Vagina (tissue), 2 donors: ENCODE data around the gene RC3H2.

Experiments used
- POLR2A ChIP-seq, 2 donors: fragments of 450-650 bp; IDR thresholded peaks; one replicate each; pipeline ENCODE4 v1.6.1; 2017; ENCODE audit warnings: antibody characterized with exemption in 2 of 2, mild to moderate bottlenecking in 2 of 2, moderate library complexity in 2 of 2
- POLR2AphosphoS5 ChIP-seq, 2 donors: sonication (generic); formaldehyde crosslinking; IDR thresholded peaks; one replicate each; pipeline ENCODE4 v1.9.0; 2017; ENCODE audit warnings: antibody characterized with exemption in 2 of 2, mild to moderate bottlenecking in 2 of 2, low read depth in 1 of 2; ENCODE audit not compliant: insufficient read depth in 1 of 2
- TF ChIP-seq, protein P1 (sequence below), 3 experiments: fragments of 450-650 bp in 2 of 3; fragments of 200-600 bp in 1 of 3; sonication (generic) in 1 of 3; IDR thresholded peaks; one replicate each; pipeline ENCODE4 v1.5.1; 2017 to 2019; ENCODE audit warnings: antibody characterized with exemption in 3 of 3, mild to moderate bottlenecking in 2 of 3, moderate library complexity in 2 of 3

DNA sequence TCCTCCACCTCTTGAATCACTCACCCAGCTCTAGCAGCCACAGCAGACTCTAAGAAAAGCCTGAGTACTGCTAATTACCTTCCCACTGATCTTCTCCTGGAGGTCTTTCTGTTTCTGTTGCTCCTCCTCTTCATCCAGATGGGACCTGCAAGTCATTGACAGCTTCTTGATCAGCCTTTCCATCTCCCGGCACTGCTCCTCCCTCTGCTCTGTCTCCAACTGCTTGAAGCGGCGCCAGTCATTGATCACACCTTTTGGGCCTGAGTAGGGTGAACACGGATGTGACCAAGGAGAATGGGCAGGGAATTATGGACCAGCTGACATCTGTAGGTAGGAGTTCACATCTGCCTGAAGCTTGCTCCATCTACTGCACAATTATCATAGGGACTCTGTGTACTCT, 82.2 kb downstream of the RC3H2 start:
- TF ChIP-seq, protein P1, sequence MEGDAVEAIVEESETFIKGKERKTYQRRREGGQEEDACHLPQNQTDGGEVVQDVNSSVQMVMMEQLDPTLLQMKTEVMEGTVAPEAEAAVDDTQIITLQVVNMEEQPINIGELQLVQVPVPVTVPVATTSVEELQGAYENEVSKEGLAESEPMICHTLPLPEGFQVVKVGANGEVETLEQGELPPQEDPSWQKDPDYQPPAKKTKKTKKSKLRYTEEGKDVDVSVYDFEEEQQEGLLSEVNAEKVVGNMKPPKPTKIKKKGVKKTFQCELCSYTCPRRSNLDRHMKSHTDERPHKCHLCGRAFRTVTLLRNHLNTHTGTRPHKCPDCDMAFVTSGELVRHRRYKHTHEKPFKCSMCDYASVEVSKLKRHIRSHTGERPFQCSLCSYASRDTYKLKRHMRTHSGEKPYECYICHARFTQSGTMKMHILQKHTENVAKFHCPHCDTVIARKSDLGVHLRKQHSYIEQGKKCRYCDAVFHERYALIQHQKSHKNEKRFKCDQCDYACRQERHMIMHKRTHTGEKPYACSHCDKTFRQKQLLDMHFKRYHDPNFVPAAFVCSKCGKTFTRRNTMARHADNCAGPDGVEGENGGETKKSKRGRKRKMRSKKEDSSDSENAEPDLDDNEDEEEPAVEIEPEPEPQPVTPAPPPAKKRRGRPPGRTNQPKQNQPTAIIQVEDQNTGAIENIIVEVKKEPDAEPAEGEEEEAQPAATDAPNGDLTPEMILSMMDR (IDR thresholded peaks at IDR 0.05), result no peak
- no peak for TF ChIP-seq POLR2AphosphoS5 (IDR thresholded peaks at IDR 0.05; ENCODE audit: insufficient read depth in 1 of 2, low read depth in 1 of 2)
- no peak for TF ChIP-seq POLR2A (IDR thresholded peaks at IDR 0.05)
